Suprapubic skin (tissue), 4 donors: ENCODE data around the gene RELCH.

Experiments used
- CTCF ChIP-seq, 2 donors: fragments of 200-600 bp in 1 of 2; fragments of 450-650 bp in 1 of 2; sonication (generic) in 1 of 2; IDR thresholded peaks; one replicate each; pipeline ENCODE4 v1.5.1; 2016 to 2019; ENCODE audit warnings: antibody characterized with exemption in 2 of 2, mild to moderate bottlenecking in 1 of 2, moderate library complexity in 1 of 2
- POLR2A ChIP-seq, 2 donors: fragments of 450-650 bp; IDR thresholded peaks; one replicate each; pipeline ENCODE4 v1.6.1; 2017; ENCODE audit warnings: antibody characterized with exemption in 2 of 2, mild to moderate bottlenecking in 2 of 2, moderate library complexity in 2 of 2
- POLR2AphosphoS5 ChIP-seq, 3 donors: sonication (generic); formaldehyde crosslinking; IDR thresholded peaks; one replicate each; pipeline ENCODE4 v1.6.1; 2017; ENCODE audit warnings: antibody characterized with exemption in 3 of 3

DNA sequence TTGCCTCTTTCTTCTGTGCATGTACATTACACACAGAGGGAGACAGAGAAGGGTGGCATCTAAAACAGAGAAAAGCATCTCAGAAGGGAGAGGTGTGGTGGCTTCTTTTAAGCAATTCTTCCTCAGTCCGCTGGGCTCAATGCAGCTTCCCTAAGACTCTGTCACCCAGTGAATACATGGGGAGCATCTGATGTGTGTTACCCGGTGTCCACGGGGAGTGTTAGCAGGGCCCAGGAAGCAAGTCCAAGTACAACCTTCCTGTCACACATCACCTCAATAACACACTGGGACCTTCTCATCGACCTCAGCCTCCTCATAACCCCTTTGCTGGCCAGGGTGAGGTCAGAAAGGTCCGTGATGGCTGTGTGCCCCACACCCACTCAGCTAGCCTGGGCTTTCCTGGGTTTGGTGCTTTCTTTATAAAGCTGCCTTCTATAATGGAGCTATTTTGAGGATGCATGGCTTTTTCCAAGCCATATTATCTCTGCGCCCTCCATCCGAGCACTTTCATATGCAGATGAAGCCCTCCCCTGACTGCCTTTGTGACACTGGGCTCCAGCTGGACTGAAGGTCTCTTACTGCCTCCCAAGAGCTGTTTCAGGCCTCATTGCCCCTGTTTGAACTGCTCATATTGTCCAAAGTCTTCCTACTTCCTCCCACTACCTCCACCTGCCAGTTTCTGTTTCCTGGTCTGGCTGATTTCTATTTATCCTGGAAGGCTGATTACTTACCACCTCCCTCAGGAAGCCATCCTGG, 159.5 kb downstream of the RELCH start:
- TF ChIP-seq POLR2AphosphoS5 (IDR thresholded peaks at IDR 0.05), result no peak
- no peak for TF ChIP-seq CTCF (IDR thresholded peaks at IDR 0.05)
- no peak for TF ChIP-seq POLR2A (IDR thresholded peaks at IDR 0.05)
